Sigmoid colon (tissue), 7 donors: Measurements from ENCODE around the gene TENM3. TPM values are rescaled to one million over a fixed set of nuclear protein-coding genes. Genes with fewer than 3 reads are reported as not detected.

Experiments
- DNase-seq: peaks from one replicate; pipeline ENCODE4 v3.0.0-alpha.2; 2019
- H3K27ac ChIP-seq, 4 donors: fragments of 200-600 bp; sonication (generic); one replicate each; pipeline ENCODE4 v1.5.1; 2016 to 2019; ENCODE audit warnings: mild to moderate bottlenecking in 1 of 4
- H3K27me3 ChIP-seq, 3 donors: fragments of 200-600 bp; sonication (generic); one replicate each; pipeline ENCODE4 v1.5.1; 2019; ENCODE audit warnings: mild to moderate bottlenecking in 1 of 3
- H3K36me3 ChIP-seq, 4 donors: fragments of 200-600 bp; sonication (generic); one replicate each; pipeline ENCODE4 v1.5.1; 2016 to 2019
- H3K4me1 ChIP-seq, 4 donors: fragments of 200-600 bp; sonication (generic); one replicate each; pipeline ENCODE4 v1.5.1; 2017 to 2019
- H3K4me3 ChIP-seq, 4 donors: fragments of 200-600 bp; sonication (generic); one replicate each; pipeline ENCODE4 v1.5.1; 2017 to 2019; ENCODE audit warnings: mild to moderate bottlenecking in 2 of 4, moderate library complexity in 1 of 4
- H3K9me3 ChIP-seq, 4 donors: fragments of 200-600 bp in 3 of 4; sonication (generic) in 3 of 4; one replicate each; pipeline versions ENCODE4 v1.5.1 to v1.6.1; 2013 to 2019
- CTCF ChIP-seq, 4 experiments: fragments of 450-650 bp in 3 of 4; fragments of 200-600 bp in 1 of 4; IDR thresholded peaks; one replicate each; pipeline ENCODE4 v1.5.1; 2016 to 2019; ENCODE audit warnings: antibody characterized with exemption in 4 of 4, mild to moderate bottlenecking in 3 of 4, moderate library complexity in 2 of 4
- EP300 ChIP-seq, 4 donors: sonication (generic); formaldehyde crosslinking; IDR thresholded peaks; one replicate each; pipeline ENCODE4 v1.6.1; 2017; ENCODE audit warnings: antibody characterized with exemption in 4 of 4
- POLR2A ChIP-seq, 2 donors: fragments of 450-650 bp; IDR thresholded peaks; one replicate each; pipeline ENCODE4 v1.6.1; 2016; ENCODE audit warnings: antibody characterized with exemption in 2 of 2, mild to moderate bottlenecking in 2 of 2, moderate library complexity in 2 of 2
- POLR2AphosphoS5 ChIP-seq, 4 donors: sonication (generic); formaldehyde crosslinking; IDR thresholded peaks; one replicate each; pipeline ENCODE4 v1.6.1; 2017; ENCODE audit warnings: antibody characterized with exemption in 4 of 4
- WGBS, 2 donors: extraction: QIAGEN DNeasy Blood & Tissue Kit; methylation state at CpG; one replicate each; pipeline ENCODE4 v1.1.7; 2013; 5-methylcytosine and 5-hydroxymethylcytosine counted together
- intact Hi-C: fragments of 100-400 bp; cut with DNase I; formaldehyde crosslinking; loops from one replicate; pipeline ENCODE4 v1.15.1; 2023
- polyA plus RNA-seq, 3 donors: library from polyadenylated mRNA; stranded (reverse); fragments of 200-250 nt; gene quantifications; one replicate each; pipeline ENCODE4 v1.2.3, GENCODE V29; 2013
- total RNA-seq, 4 donors: library from RNA; depleted of rRNA; stranded (reverse); fragments of >200 nt; gene quantifications; one replicate each; pipeline ENCODE4 v1.1.0, GENCODE V29; 2016
- donor health status: healthy with polysubstance abuse.
- donor health status: Bipolar disorder and iron deficiency.
- donor health status: healthy.

TENM3 gene
- total and polyA plus RNA-seq, 7 donors, result 0.60 to 82.3 (median 37.8) TPM; not detected in 1

- Histone ChIP-seq H3K9me3 (peaks cover 0 to 2% (median 0%) of the 10 kb centered on the region in 4 donors), H3K4me3 (no peak overlapping the region), H3K4me1 (peaks cover 0 to 5% (median 0%) of the 10 kb centered on the region in 4 donors), H3K36me3 (no peaks in the 10 kb centered on the region), H3K27me3 (no peaks in the 10 kb centered on the region), H3K27ac (no peak overlapping the region)
- WGBS, 2 donors, result 64 to 81% methylated on average over 3 of the region's 3 CpGs
- TF ChIP-seq EP300 (IDR thresholded peaks at IDR 0.05) (no peak), POLR2A (IDR thresholded peaks at IDR 0.05) (no peak), POLR2AphosphoS5 (IDR thresholded peaks at IDR 0.05) (no peak)
- no peak for DNase-seq
- intact Hi-C loops, result no loop called here
Measured at GRCh38 chr4:182248295-182248694, 5.1 kb downstream of the TENM3 start.

- no peak for DNase-seq
- TF ChIP-seq EP300 (IDR thresholded peaks at IDR 0.05) (no peak), CTCF (IDR thresholded peaks at IDR 0.05) (no peak), POLR2A (IDR thresholded peaks at IDR 0.05) (no peak), POLR2AphosphoS5 (IDR thresholded peaks at IDR 0.05) (no peak)
- 87 to 89% methylated on average over 6 of the region's 6 CpGs for WGBS, 2 donors
- H3K27me3 ChIP-seq, result no peaks in the 10 kb centered on the region
- H3K27ac ChIP-seq, result no peak overlapping the region
- H3K9me3 ChIP-seq, result peaks cover 0 to 2% (median 0%) of the 10 kb centered on the region in 4 donors
- peaks cover 0 to 5% (median 0%) of the 10 kb centered on the region in 4 donors for H3K4me1 ChIP-seq
- H3K36me3 ChIP-seq, result no peaks in the 10 kb centered on the region
- H3K4me3 ChIP-seq, result no peak overlapping the region
- intact Hi-C loops, result no loop called here
Measured at GRCh38 chr4:182250446-182250845, 7.2 kb downstream of the TENM3 start.

GRCh38 chr4:182251116-182251515 lies 7.9 kb downstream of the TENM3 start:
- DNase-seq, result no peak
- TF ChIP-seq POLR2AphosphoS5 (IDR thresholded peaks at IDR 0.05) (no peak), POLR2A (IDR thresholded peaks at IDR 0.05) (no peak)
- no peak overlapping the region for H3K4me3 ChIP-seq
- no peaks in the 10 kb centered on the region for H3K27me3 ChIP-seq
- intact Hi-C loops, result no loop called here
- no peak overlapping the region for H3K27ac ChIP-seq
- H3K36me3 ChIP-seq, result no peaks in the 10 kb centered on the region
- peaks cover 0 to 3% (median 0%) of the 10 kb centered on the region in 4 donors for H3K4me1 ChIP-seq
- peaks cover 0 to 2% (median 0%) of the 10 kb centered on the region in 4 donors for H3K9me3 ChIP-seq
- 84 to 89% methylated on average over 8 of the region's 8 CpGs for WGBS, 2 donors

- intact Hi-C loops, result no loop called here
- Histone ChIP-seq H3K4me1 (no peaks in the 10 kb centered on the region), H3K36me3 (no peaks in the 10 kb centered on the region), H3K27me3 (no peaks in the 10 kb centered on the region), H3K9me3 (peaks cover 0 to 2% (median 0%) of the 10 kb centered on the region in 4 donors), H3K27ac (no peak overlapping the region), H3K4me3 (no peak overlapping the region)
- TF ChIP-seq EP300 (IDR thresholded peaks at IDR 0.05) (no peak), POLR2AphosphoS5 (IDR thresholded peaks at IDR 0.05) (no peak), CTCF (IDR thresholded peaks at IDR 0.05) (no peak), POLR2A (IDR thresholded peaks at IDR 0.05) (no peak)
- WGBS, 2 donors, result 76 to 85% methylated on average over 4 of the region's 4 CpGs
- DNase-seq, result no peak
Measured at GRCh38 chr4:182252220-182252619, 9.0 kb downstream of the TENM3 start.

- DNase-seq, result no peak
- H3K27ac ChIP-seq, result no peak overlapping the region
- intact Hi-C loops, result no loop called here
- no peak overlapping the region for H3K4me3 ChIP-seq
- TF ChIP-seq POLR2AphosphoS5 (IDR thresholded peaks at IDR 0.05), result no peak
- TF ChIP-seq POLR2A (IDR thresholded peaks at IDR 0.05), result no peak
- TF ChIP-seq CTCF (IDR thresholded peaks at IDR 0.05), result no peak
- no peak for TF ChIP-seq EP300 (IDR thresholded peaks at IDR 0.05)
- 77 to 83% methylated on average over 10 of the region's 10 CpGs for WGBS, 2 donors
- H3K4me1 ChIP-seq, result no peaks in the 10 kb centered on the region
- H3K36me3 ChIP-seq, result no peaks in the 10 kb centered on the region
- H3K9me3 ChIP-seq, result peaks cover 0 to 2% (median 0%) of the 10 kb centered on the region in 4 donors
- H3K27me3 ChIP-seq, result no peaks in the 10 kb centered on the region
Measured at GRCh38 chr4:182254026-182254780, 11.0 kb downstream of the TENM3 start.
